Neural progenitor cell (in vitro differentiated cells): ENCODE data around the gene UMOD.

ENCODE experiments used
- EZH2 ChIP-seq: fragments of 200-600 bp; sonication (generic); IDR thresholded peaks from 2 replicates; pipeline ENCODE4 v1.6.1; 2017; ENCODE audit warnings: antibody characterized with exemption, mild to moderate bottlenecking, moderate library complexity
- TF ChIP-seq, protein P1 (sequence below): fragments of 200-600 bp; sonication (generic); IDR thresholded peaks from 2 replicates; pipeline ENCODE4 v1.5.1; 2017; ENCODE audit warnings: antibody characterized with exemption, mild to moderate bottlenecking

DNA sequence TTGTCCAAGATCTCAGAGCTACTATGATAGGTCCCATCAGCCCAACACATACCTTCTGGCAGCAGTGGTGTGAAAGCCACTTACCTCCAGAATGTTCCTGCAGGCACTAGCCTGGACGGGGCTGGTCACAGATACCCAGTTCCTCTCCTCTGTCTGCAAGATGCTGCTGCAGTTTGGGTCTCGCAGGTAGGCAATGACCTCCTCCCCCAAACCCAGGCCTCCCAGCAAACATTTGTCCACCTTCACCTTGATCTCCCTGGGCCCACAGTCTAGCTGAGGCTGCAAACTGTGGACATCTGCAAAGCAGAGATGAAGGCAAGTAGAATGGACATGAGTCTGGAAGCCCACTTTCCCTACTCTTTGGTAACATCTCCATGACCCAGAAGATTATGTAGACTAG lies 32.3 kb downstream of the UMOD start:
- no peak for TF ChIP-seq EZH2
- TF ChIP-seq, protein P1, sequence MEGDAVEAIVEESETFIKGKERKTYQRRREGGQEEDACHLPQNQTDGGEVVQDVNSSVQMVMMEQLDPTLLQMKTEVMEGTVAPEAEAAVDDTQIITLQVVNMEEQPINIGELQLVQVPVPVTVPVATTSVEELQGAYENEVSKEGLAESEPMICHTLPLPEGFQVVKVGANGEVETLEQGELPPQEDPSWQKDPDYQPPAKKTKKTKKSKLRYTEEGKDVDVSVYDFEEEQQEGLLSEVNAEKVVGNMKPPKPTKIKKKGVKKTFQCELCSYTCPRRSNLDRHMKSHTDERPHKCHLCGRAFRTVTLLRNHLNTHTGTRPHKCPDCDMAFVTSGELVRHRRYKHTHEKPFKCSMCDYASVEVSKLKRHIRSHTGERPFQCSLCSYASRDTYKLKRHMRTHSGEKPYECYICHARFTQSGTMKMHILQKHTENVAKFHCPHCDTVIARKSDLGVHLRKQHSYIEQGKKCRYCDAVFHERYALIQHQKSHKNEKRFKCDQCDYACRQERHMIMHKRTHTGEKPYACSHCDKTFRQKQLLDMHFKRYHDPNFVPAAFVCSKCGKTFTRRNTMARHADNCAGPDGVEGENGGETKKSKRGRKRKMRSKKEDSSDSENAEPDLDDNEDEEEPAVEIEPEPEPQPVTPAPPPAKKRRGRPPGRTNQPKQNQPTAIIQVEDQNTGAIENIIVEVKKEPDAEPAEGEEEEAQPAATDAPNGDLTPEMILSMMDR: no peak
